Measurements from ENCODE around the gene P4HB.

Gene P4HB

GRCh38 chr17:81859906-81860755, at the start of gene P4HB:
TSS of gene P4HB (minus strand) at chr17:81860535. CDS start at chr17:81860471, 64 bp downstream.
- DNase-seq, result no peak

- no peak for DNase-seq
Measured at GRCh38 chr17:81909231-81909630, 48.9 kb upstream of the P4HB start.

GRCh38 chr17:81908793-81909192, 48.5 kb upstream of the P4HB start:
- no peak for DNase-seq

GRCh38 chr17:81907219-81908145, 47.1 kb upstream of the P4HB start:
- no peak for DNase-seq

GRCh38 chr17:81906476-81907218, 46.3 kb upstream of the P4HB start:
- DNase-seq, result no peak

GRCh38 chr17:81905993-81906392, 45.7 kb upstream of the P4HB start:
- DNase-seq, result no peak

- DNase-seq, result no peak
Measured at GRCh38 chr17:81905424-81905875, 45.1 kb upstream of the P4HB start.

- DNase-seq, result no peak
Measured at GRCh38 chr17:81904600-81905423, 44.5 kb upstream of the P4HB start.

- DNase-seq, result no peak
Measured at GRCh38 chr17:81903896-81904599, 43.7 kb upstream of the P4HB start.

- DNase-seq, result no peak
Measured at GRCh38 chr17:81903415-81903831, 43.1 kb upstream of the P4HB start.

GRCh38 chr17:81902653-81903414, 42.5 kb upstream of the P4HB start:
- no peak for DNase-seq

- DNase-seq, result no peak
Measured at GRCh38 chr17:81902023-81902652, 41.8 kb upstream of the P4HB start, which contains the start of gene NPB. TSS of gene NPB (plus strand) at chr17:81902238. CDS start at chr17:81902278, 40 bp downstream.

GRCh38 chr17:81901167-81902022, 41.1 kb upstream of the P4HB start:
- no peak for DNase-seq

- DNase-seq, result no peak
Measured at GRCh38 chr17:81900181-81900820, 40.0 kb upstream of the P4HB start.

GRCh38 chr17:81899514-81900166, 39.3 kb upstream of the P4HB start:
- DNase-seq, result no peak

- no peak for DNase-seq
Measured at GRCh38 chr17:81898885-81899284, 38.5 kb upstream of the P4HB start.

- DNase-seq, result peak; percentile 94
Measured at GRCh38 chr17:81898029-81898866, 37.9 kb upstream of the P4HB start.
